HG03565 (cell line): ENCODE measurements around the gene KLK1.
"Not testable (repeated sequence)": the region's sequence is repeated elsewhere in the genome, so short reads cannot be mapped to it uniquely, and the experiment has no call there.

ENCODE experiments used
- ATAC-seq: cut with Tn5 transposase; IDR thresholded peaks from one replicate; pipeline ENCODE4 v1.9.1; 2021; ENCODE audit warnings: mild to moderate bottlenecking, moderate library complexity; ENCODE audit not compliant: unreplicated experiment

The KLK1 gene

GRCh38 chr19:50794074-50794875 is 29.3 kb downstream of the KLK1 start:
- no peak for ATAC-seq

- ATAC-seq = no peak
These were observed 30.0 kb downstream of the KLK1 start for GRCh38 chr19:50793558-50794065.

- no peak for ATAC-seq
These were observed 31.0 kb downstream of the KLK1 start for GRCh38 chr19:50792272-50793250.

- no peak for ATAC-seq
These were observed 31.9 kb downstream of the KLK1 start for GRCh38 chr19:50791594-50792271.

- ATAC-seq = no peak
These were observed 32.6 kb downstream of the KLK1 start for GRCh38 chr19:50790922-50791467.

- ATAC-seq = no peak
These were observed 33.2 kb downstream of the KLK1 start, which contains the start of gene ACP4 for GRCh38 chr19:50790396-50790795. ACP4 (plus strand) TSS chr19:50790415; CDS start chr19:50790415, 0 bp downstream.

- no peak for ATAC-seq
These were observed 38.3 kb downstream of the KLK1 start for GRCh38 chr19:50785329-50785728.

- no peak for ATAC-seq
These were observed 38.9 kb downstream of the KLK1 start for GRCh38 chr19:50784710-50785109.

GRCh38 chr19:50783848-50784152 is 39.8 kb downstream of the KLK1 start:
- ATAC-seq = not testable (repeated sequence)

GRCh38 chr19:50780753-50781435 is 42.7 kb downstream of the KLK1 start:
- no peak for ATAC-seq

- no peak for ATAC-seq
These were observed 43.8 kb downstream of the KLK1 start for GRCh38 chr19:50779504-50780457.

GRCh38 chr19:50778906-50779430 is 44.6 kb downstream of the KLK1 start:
- no peak for ATAC-seq

GRCh38 chr19:50777830-50778303 is 45.7 kb downstream of the KLK1 start:
- ATAC-seq = no peak

GRCh38 chr19:50777261-50777660 is 46.3 kb downstream of the KLK1 start:
- ATAC-seq = no peak

- no peak for ATAC-seq
These were observed 47.5 kb downstream of the KLK1 start for GRCh38 chr19:50776131-50776530.

- ATAC-seq = not testable (repeated sequence)
These were observed 50.1 kb downstream of the KLK1 start for GRCh38 chr19:50773454-50773853.

- ATAC-seq = not testable (repeated sequence)
These were observed 50.7 kb downstream of the KLK1 start for GRCh38 chr19:50772912-50773311.

GRCh38 chr19:50772476-50772875 is 51.1 kb downstream of the KLK1 start:
- ATAC-seq = no peak

GRCh38 chr19:50770888-50771287 is 52.7 kb downstream of the KLK1 start:
- no peak for ATAC-seq
